Left renal cortex interstitium (tissue), 4 donors: Measurements from ENCODE around the gene SIK3. TPM values are rescaled to one million over a fixed set of nuclear protein-coding genes. Genes with fewer than 3 reads are reported as not detected.

Experiments
- DNase-seq, 4 donors: peaks; one replicate each; pipeline ENCODE4 v3.0.0-alpha.2; 2013; ENCODE audit warnings: low read depth in 4 of 4, low spot score in 2 of 4, missing footprints in 1 of 4
- polyA plus RNA-seq, 4 donors: library from polyadenylated mRNA; unstranded; fragments of 120-200 nt; gene quantifications; one replicate each; pipeline ENCODE4 v1.2.1, GENCODE V29; 2013; ENCODE audit not compliant: insufficient read length in 4 of 4

Gene SIK3
- polyA plus RNA-seq, 4 donors = 26.1 to 50.9 (median 35.8) TPM

DNA sequence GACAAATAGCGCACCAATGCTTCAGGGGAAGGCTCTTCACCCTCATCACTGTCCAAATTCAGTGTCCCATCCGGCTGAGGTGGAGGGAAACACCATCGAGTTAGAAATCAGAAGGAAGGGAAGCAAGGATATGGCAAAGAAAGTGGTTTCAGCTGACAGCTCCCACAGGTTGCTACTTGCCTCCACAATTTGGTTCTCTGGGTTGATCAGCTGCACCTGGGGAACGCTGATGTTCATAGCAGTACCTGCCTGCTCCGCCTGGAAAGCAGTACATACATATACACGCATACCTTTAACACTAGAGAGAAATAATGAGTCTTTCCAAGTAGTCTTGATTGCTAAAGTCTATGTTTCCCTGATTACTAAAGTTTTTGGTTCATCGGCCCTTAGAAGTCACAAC is 223.0 kb downstream of the SIK3 start:
- no peak for DNase-seq

DNA sequence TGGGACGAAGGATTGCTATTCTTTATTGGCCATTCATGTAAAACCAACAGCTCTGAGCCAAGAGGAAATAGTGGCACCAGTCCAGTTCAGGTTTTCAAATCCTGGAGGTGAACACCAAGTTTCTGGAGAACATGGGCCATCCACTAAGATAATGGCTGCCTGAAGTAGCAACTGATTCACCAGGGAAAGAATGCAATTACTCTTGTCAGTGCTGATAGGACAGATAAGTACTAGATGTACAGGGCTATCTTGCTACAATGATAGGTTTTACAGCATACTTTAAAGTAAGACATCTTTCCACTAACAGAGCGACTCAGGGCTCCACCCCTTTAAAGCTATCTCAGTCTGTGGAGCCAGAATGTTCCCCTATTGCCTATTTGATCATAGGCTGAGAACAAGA is 224.0 kb downstream of the SIK3 start:
- no peak for DNase-seq

DNA sequence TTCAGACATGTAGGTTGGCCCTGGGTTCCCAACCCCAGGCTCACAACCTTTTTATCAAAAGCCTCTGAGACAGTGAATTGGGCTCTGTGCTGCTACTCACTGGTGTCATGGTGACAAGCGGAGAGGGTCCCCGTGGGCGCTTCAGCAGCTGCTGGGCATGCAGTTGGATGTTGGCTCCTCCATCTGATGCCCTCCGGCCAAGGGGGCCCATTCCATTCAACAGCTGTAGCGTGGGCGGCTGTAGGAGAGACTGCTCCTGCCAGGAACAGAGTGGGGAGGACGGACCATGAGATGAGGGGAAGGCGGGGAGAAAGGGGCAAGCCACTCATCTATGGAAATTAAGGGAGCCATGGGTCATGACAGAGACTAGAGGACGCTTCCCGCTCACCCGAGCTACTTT is 224.8 kb downstream of the SIK3 start:
- no peak for DNase-seq

DNA sequence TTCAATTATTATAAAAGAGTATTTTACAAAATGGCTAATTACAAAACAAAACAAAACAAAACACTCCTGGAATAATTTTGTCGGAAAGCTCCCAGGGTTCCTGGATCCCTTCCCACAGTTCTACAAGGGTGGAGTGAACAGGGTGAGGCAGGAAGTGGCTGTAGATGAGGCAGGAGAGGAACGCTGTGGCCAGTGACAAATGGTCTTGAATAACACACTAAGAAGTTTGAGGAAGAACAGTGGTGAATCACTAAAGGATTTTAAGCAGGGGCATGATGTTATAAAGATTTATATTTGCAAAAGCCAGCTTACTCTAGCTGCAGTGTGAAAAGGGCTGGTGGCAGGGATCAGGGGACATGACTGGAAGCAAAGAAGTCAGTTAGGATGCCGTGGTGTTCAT is 227.0 kb downstream of the SIK3 start:
- no peak for DNase-seq

DNA sequence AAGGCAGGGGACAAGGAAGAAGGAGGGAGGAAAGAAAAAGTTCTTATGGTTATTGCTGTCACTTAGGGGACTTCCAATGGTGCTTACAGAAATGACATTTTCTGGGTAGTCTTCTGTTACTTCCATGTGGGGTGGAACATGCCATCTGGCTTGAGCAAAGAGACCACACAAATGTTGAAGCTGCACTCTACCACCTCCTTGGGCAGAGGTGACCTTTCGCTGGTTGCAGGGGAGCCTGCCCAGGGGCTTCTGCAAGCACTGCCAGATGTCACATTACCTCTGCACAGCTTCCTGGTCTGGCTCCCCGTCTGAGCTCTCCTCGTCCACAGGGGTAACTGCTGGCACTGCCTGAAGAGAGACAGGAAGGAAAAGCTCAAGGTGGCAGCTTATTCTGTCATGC is 228.2 kb downstream of the SIK3 start:
- no peak for DNase-seq

DNA sequence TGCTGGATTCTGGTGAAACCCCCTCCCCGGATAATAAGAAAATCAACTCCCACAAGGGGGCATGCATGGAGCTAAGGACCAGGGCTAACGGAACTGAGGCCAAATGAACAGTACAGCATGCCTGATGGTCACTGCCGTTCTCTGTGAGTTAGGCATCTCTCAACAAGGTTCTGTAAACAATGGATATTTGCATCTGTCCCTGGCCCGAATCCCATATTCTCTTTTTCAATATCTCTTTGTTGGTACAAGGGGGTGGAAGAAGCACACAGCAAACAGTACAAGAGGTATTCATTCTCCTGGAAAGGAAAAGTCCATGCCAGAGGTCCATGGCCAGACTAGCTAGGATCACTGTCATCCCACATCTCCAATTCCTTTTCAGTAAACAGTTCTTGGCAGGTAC is 228.6 kb downstream of the SIK3 start:
- DNase-seq = no peak

DNA sequence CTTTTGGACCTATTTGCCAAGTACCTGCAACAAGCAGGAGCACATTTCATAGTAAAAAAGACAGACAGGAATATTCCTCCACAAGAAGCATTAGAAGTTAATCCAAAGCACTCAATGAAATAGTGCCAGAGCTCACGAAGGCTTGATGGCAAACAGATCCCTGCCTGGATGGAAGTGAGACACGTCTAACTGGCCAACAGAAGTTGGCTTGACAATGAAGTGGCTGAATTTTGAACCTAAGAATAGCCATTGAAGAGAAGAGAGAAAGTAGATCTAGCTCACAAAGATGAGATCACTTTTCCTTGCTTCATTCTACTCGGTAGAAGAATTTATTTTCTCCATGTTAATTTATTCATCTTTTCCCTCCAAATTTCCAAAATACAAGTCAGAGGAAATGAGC is 230.2 kb downstream of the SIK3 start:
- DNase-seq = no peak

DNA sequence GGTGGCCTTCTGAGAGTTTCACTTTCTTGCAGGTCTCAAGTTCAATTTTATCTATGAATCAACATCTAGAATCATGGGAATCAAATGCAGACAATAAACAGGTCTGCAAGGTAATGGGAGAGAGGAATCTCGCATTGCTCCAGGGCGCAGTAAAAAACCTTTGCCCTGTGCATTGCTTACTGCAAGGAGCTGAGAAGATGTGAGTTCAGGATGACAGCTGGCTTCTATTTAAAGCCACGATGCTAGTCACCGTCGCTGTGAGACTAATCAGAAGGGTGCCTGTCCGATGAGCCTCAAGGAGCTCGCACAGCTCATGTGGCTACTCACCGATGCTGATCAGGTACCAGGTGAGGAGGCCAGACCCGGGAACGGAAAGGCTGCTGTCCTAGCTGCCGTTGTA is 230.6 kb downstream of the SIK3 start:
- DNase-seq = no peak

DNA sequence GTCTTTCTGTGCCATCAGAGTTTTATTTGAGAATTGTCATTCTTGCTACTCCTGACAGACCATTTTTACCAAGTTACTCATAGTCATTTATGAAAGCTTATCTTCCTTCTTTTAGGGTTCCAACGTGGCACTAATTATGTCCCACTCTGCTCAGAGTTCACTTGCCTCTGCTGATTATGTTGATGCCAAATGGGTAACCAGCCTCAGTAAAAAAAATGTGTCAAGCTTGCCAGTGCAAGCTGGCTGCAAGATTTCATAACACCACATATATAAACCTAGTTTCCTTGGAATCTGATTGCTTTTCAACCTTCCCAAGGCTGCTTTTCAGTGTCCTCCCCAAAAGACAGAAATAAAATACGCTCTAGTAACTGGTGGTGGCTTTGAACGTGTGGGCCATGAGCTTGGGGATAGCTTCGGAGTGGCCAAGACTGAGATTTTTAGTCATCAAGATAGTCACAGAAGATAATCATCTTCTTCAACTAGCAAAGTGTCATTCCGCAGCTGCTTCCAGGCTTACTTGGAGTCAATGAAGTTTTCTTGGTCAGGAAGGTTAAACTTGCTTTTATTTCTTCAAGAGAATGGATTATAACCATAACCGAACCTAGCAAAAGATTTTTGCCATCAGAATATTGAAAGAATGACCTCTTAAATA is 231.3 kb downstream of the SIK3 start:
- DNase-seq = no peak

DNA sequence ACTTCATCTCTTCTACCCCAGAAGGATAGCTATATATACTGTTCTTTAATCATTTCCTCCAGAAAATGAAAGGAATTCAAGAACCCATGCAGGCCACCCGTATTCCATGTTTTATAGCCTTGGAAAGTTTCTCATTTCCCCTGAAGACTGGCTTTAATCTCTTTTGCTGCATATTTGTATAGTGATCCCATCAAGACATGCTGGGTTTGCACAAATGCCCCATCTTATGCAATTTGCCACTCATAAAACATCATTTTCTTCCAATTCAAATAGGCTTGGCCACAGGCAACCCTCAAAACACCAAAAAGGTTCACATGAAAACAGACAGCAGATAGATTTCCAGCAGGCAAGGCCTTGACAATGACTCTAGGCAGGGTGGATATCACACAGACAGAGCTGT is 232.5 kb downstream of the SIK3 start:
- DNase-seq = no peak

DNA sequence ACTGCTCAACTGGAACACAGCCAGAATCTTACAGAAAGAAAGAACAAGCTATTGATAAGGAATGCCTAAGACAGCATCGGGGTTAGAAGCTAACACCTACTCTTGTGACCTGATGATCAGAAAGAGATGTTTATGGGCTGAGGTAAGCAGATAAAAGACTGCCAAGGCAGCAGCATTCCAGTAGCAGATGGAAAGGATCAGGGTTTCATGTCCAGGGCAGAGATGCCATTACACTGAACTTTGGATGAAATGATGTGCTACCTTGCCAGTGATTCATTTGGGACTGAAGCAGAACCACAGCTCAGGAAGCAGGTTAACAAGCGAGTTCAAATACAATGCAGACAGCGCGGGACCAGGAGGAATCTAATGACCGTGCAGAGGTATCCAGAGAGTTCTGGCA is 233.7 kb downstream of the SIK3 start:
- no peak for DNase-seq

DNA sequence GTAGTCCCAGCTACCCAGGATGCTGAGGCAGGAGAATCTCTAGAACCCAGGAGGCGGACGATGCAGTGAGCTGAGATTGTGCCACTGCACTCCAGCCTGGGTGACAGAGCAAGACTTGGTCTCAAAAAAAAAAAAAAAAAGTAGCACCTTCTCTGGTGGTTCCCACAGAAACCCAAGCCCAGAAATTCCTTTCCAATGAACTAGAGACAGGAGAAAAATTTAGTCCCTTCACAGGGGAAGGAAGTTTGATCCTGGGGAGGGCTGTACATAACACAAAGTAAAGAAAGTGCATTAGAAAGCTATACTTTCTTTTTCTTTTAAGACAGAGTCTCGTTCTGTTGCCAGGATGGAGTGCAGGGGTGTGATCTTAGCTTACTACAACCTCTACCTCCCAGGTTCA is 235.3 kb downstream of the SIK3 start:
- DNase-seq = no peak

DNA sequence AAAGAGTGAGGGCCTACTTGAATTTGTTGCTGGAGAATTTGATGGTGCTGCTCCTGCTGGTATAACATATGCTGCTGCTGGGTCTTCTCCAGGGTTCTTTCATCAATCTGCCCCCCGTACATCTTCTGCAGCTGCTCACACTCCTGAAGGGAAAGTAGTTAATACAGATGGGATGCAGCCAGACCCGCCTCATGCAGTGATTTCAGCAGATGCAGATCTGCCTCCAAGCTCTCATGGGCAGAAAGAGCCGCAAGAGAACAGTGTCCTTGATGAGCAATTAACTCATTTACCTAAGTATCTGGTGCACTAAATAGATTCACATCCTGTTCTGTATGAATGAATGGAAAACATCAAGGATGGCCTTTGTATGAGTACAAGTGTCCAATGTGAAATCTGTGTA is 236.0 kb downstream of the SIK3 start:
- DNase-seq = no peak

DNA sequence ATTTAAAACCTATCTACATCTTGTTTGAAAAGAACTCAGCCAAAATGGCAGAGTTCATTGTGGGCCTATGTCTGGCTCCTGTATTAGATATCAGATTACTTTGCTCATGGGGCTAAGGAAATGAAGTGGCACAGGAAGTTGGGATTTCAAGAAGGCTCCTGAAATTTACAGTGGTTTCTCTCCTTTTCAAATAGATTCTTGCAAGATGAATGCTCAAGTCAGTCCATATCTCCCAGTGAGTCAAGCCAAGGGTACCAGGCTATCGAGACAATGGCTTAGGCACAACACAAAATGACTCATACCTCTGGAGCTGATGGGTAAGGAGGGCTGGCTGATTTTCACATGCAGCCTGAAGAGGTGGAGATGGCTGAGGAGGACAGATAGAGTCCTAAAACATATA is 236.7 kb downstream of the SIK3 start:
- no peak for DNase-seq

DNA sequence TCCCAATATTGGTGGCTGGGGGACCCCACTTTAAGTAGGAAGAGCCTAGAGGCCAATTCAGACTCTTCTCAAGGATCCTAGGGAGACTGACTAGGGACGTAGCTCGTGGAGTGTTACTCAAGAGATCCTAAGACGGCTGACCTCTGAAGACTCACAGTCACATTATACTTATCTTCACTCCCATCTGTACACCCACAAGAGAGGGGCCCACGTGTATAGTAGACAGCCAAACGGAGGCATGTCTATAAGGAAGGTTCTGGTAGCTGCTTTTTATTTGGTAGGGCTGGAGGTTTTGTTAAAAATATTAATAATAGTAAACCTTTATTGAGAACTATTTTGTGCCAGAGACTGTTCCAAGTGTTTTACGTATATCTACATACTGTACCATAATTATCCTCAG is 237.9 kb downstream of the SIK3 start:
- DNase-seq = no peak

DNA sequence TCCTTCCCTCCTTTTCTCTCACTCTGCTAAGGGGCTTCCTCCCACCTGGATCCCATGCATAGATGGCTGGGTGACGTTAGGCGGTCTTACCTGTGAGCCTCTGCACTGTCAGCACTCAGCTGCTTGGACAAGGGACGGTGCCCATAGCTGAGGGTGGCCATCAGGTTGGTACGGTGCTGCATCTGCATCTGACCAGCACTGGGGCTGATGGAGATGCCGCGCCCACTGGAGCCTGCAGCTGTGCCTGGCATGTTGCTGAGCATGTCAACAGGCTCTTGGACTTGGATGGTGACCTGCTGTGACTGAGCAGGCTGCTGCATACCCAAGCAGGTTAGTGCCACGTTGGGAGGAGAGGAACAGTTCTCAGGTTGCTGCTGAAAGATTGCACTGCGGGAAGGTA is 239.1 kb downstream of the SIK3 start:
- DNase-seq = no peak

DNA sequence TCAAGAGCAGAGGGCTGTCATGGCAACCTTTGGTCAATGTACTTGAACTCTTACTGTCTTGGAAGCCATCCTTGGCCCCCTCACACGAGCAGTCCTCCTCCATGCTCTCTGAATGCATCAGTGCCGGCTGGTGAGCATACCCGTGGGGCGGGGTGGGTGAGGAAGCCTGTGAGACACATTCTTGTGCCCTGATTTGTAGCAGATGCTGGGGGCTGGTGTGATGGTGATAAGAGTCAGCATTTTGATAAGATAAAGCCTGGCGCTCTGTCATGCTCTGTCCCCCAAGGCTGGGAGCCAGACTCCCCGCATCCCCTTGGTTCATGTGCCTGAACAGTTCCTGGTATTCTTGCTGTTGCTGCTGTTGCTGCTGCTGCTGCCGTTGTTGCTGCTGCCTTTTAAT is 240.3 kb downstream of the SIK3 start:
- no peak for DNase-seq

DNA sequence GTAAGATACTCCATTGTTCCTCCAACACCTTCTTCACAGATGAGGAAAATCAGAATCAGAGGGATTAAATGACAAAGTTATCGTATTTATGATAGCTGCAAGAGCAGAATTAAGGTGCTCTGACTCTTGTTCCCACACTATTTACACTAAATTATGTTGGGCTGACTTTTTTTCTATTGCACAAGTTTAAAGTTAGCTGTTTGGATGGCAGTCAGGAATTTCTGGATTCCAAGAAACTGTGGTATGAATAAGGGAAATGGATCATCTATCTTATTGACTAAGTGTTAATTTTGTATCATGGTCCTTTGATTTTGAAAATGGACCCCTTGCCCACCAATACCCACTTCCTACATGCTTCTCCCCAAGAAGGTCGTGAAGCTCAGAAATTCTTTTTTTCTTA is 240.9 kb downstream of the SIK3 start:
- DNase-seq = no peak

DNA sequence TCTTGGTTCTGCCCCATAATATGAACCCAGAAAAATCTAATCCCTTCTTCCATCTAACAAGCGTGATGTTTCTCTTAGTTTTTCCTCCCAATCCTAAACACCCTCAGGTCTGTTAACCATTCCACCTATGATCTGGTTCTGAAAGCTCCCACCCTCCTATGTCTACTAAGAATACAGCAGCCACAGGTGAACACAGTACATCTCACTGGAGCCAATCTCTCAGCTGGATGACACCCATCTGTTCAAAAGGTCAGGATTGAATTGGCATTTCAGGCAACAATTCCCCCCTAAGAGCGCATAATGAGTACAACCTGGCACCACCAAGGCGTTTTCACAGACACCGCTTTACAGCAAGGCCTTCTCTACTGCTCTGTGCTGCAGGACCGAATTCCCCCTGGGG is 241.8 kb downstream of the SIK3 start:
- no peak for DNase-seq

DNA sequence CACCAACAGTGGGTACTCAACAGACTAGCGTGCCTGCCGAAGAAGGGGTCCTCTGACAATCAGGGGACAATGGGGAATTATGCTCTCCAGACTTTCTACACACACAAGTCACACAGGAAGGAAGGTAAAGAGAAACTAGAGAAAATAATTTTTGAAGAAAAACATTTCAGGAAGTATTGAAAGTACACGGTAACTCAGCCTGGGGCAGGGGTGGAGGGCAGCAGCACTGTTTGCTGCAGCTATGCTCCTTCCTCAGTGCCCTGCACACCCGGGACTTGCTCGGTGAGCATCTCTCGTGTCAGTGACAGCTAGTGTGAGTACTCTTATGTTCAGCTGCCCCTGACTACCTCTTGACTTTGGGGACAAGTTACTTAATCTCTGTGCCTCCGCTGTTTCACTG is 242.8 kb downstream of the SIK3 start:
- no peak for DNase-seq

DNA sequence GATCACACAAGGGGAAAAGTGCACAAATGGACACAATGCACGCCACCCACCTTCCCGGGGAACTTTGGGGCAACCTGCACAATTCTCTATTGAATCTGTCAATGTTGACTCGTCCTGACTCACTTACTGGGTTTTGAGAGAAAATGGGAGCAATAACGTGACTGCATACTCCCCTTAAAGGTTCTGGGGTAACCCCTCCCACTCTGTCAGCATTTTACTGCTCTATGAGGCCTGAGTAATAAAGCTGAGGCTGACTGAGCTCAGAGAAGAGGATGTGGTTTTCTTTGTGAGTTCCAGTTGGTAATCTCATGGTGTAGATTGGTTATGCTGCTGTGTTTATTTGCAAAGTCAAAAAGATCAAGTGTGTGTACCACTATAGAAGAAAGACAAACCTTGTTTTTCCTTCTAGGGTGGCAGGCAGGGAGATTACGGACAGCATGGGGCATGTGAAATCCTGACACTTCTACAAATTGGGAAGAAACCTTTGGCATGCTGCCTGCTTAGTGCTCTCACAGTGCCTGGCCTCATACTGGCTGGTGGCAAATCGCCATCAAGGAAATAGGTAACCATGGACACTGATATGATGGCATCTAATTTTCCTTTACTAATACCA is 244.7 kb downstream of the SIK3 start:
- no peak for DNase-seq

DNA sequence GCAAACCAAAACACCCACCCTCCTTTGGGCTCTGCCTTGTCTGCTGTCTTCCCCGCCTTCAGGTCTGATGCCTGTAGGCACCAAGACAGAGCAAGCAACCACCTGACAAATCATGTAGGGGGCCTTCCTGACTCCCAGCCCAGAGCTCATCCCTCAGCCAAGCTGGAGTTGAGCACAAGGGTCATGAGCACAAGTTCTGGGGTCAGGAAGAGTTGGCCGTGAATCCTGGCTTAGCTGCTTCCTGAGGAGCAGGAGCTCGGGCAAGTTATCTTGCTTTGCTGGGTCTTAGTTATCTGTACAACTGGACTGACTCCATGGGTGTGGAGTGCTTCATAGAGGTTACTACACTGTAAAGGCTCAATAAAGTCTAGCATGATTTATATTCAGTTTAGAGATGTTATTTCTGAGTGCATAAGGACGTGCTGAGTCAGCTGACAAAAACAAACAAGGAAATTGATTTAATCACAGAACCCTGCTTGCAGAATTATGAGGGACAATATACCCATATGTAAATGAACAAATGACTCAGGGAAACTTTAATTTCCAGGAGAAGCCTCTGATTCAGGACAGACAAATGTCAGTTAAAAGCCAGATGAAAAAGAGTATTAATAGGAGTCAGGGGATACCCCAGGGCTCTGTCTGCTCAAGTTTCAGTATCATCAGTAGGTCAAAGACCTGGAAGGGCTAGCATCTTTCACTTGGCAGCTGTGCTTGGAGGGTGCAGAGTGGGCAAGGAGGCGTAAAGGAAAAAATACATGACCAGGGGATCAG is 245.8 kb downstream of the SIK3 start:
- DNase-seq = no peak
